KMS-11 (cell line): ENCODE data around the gene SLC49A3.

Source experiments
- H2AFZ ChIP-seq: fragments of 200-600 bp; sonication (generic); 2 replicates; pipeline ENCODE4 v1.6.1; 2016; ENCODE audit warnings: antibody characterized with exemption, mixed run types, low read depth
- H3K27ac ChIP-seq: fragments of 200-600 bp; sonication (generic); 2 replicates; pipeline ENCODE4 v1.6.1; 2016; ENCODE audit warnings: mild to moderate bottlenecking, mixed run types
- H3K27me3 ChIP-seq: fragments of 200-600 bp; sonication (generic); 2 replicates; pipeline ENCODE4 v1.6.1; 2017; ENCODE audit warnings: mild to moderate bottlenecking, low read depth, mixed run types, moderate library complexity; ENCODE audit not compliant: insufficient read depth
- H3K36me3 ChIP-seq: fragments of 200-600 bp; sonication (generic); 2 replicates; pipeline ENCODE4 v1.6.1; 2017; ENCODE audit warnings: mild to moderate bottlenecking, mixed run types; ENCODE audit not compliant: insufficient read depth
- H3K4me1 ChIP-seq: fragments of 200-600 bp; sonication (generic); 2 replicates; pipeline ENCODE4 v1.6.1; 2016; ENCODE audit warnings: mild to moderate bottlenecking, low read depth, mixed run types; ENCODE audit not compliant: poor library complexity, severe bottlenecking
- H3K4me2 ChIP-seq: fragments of 200-600 bp; sonication (generic); 2 replicates; pipeline ENCODE4 v1.7.0; 2016; ENCODE audit warnings: mild to moderate bottlenecking, mixed run types
- H3K4me3 ChIP-seq: fragments of 200-600 bp; sonication (generic); IDR thresholded peaks from 2 replicates; pipeline ENCODE4 v1.6.1; 2017; ENCODE audit warnings: low read depth, low read length, mixed read lengths; ENCODE audit not compliant: insufficient read depth
- H3K79me2 ChIP-seq: fragments of 200-600 bp; sonication (generic); 2 replicates; pipeline ENCODE4 v1.6.1; 2016; ENCODE audit warnings: low read depth, mixed run types; ENCODE audit not compliant: insufficient read depth
- H3K9ac ChIP-seq: fragments of 200-600 bp; sonication (generic); 2 replicates; pipeline ENCODE4 v1.6.1; 2016; ENCODE audit warnings: mild to moderate bottlenecking, mixed run types
- H4K20me1 ChIP-seq: fragments of 200-600 bp; sonication (generic); 2 replicates; pipeline ENCODE4 v1.6.1; 2016; ENCODE audit warnings: mild to moderate bottlenecking, mixed run types; ENCODE audit not compliant: insufficient read depth
- TF ChIP-seq, protein P1 (sequence below): fragments of 200-600 bp; sonication (generic); conservative IDR thresholded peaks from 2 replicates; pipeline ENCODE4 v1.6.1; 2017; ENCODE audit warnings: low read depth, mild to moderate bottlenecking, antibody characterized with exemption, low read length, moderate library complexity, mixed read lengths

SLC49A3 gene

DNA sequence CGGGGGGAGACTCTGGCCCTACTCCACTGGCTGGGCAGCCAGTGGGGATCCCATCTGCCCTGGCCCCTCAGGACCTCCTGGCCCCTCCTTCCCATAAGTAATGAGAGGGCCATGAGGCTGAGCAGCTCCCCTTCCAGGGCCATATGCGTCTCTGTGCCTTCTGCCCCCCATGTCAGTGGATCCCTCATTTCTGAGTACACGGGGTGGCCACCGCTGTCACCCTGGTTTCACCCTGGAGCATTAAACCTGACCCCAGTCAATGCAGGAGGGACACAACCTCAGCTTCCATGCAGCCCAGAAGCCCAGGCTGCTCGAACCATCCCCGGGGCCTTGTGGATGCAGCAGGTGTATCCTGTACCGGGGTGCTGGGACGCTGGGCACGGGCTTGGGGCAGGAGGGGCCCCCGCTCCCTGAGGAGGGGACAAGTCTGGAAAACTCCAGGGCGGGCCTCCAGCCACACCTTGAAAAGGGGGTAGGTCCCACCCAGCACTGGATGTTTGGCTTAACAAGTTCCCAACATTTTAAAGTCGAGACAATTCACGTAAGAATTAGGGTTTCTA, 39.1 kb downstream of the SLC49A3 start:
- no peak overlapping the region for H2AFZ ChIP-seq
- TF ChIP-seq, protein P1, sequence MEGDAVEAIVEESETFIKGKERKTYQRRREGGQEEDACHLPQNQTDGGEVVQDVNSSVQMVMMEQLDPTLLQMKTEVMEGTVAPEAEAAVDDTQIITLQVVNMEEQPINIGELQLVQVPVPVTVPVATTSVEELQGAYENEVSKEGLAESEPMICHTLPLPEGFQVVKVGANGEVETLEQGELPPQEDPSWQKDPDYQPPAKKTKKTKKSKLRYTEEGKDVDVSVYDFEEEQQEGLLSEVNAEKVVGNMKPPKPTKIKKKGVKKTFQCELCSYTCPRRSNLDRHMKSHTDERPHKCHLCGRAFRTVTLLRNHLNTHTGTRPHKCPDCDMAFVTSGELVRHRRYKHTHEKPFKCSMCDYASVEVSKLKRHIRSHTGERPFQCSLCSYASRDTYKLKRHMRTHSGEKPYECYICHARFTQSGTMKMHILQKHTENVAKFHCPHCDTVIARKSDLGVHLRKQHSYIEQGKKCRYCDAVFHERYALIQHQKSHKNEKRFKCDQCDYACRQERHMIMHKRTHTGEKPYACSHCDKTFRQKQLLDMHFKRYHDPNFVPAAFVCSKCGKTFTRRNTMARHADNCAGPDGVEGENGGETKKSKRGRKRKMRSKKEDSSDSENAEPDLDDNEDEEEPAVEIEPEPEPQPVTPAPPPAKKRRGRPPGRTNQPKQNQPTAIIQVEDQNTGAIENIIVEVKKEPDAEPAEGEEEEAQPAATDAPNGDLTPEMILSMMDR, result no peak

DNA sequence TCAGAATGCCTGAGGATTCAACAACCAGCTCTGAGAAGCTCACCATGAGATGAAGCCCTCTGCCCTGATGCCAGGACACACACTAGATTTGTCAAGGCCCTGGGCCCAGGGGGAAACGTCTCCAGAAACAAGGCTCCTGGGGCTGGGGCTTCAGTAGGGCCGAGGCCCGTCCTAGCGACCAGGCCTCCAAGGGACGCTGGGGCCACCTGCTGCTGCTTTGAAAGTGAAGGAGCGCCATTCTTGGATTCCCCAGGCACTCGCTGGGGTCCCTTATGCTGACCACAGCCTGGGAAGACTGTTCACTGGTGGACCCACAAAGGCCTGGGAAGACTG, 39.7 kb downstream of the SLC49A3 start:
- H3K27me3 ChIP-seq, result no peaks in the 10 kb centered on the region

More for the DNA sequence above, 39.1 kb downstream of the SLC49A3 start:
- H3K27ac ChIP-seq, result no peak overlapping the region
- H3K4me2 ChIP-seq, result no peak overlapping the region
- no peaks in the 10 kb centered on the region for H3K36me3 ChIP-seq
- no peaks in the 10 kb centered on the region for H3K79me2 ChIP-seq
- H3K4me1 ChIP-seq, result no peaks in the 10 kb centered on the region
- no peaks in the 10 kb centered on the region for H3K27me3 ChIP-seq
- H3K4me3 ChIP-seq, result no peak overlapping the region
- no peak overlapping the region for H3K9ac ChIP-seq
- H4K20me1 ChIP-seq, result no peaks in the 10 kb centered on the region

DNA sequence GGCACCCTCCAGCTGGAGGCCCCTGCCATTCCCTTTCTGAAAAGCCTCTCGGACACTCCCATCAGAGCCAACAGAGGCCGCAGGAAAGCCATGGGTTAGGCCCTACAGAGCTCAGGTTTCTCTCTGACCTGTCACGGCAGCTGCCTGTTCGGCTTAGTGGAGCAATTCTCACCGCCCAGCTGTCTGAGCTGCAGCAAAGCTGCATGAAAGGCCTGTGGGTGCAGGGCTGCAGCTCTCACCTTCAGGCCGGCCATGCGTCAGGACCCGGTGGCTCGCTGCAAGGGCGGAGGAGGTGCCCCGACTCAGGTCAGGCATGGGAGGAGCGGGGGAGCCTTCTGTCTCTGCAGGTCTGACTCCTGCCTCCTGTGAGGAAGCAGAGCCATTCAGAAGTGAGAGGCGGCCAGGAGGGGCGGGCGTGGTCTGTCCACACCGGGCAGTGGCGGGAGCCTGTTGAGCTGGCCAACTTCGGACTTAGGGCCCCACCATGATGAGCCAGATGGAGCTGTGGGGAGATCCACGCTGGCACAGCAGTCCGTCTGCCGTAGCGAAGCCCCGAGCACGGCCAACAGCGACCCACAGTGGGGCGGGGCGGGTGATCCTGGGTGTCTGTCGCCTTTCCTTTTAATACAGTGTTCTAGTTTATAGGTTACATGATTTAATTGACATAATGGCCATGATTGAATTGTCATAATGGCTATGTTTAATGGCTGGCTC, 40.2 kb downstream of the SLC49A3 start:
- Histone ChIP-seq H3K27me3 (no peaks in the 10 kb centered on the region), H3K79me2 (no peaks in the 10 kb centered on the region), H3K9ac (no peak overlapping the region), H2AFZ (no peak overlapping the region), H3K36me3 (no peaks in the 10 kb centered on the region), H3K4me2 (no peak overlapping the region), H4K20me1 (no peaks in the 10 kb centered on the region), H3K27ac (no peak overlapping the region), H3K4me3 (no peak overlapping the region), H3K4me1 (no peaks in the 10 kb centered on the region)
- TF ChIP-seq, protein P1, result no peak

More for the DNA sequence above, 39.7 kb downstream of the SLC49A3 start:
- H3K4me3 ChIP-seq, result no peak overlapping the region
- TF ChIP-seq, protein P1, result no peak
- no peaks in the 10 kb centered on the region for H3K4me1 ChIP-seq
- H3K79me2 ChIP-seq, result no peaks in the 10 kb centered on the region
- H4K20me1 ChIP-seq, result no peaks in the 10 kb centered on the region
- H3K4me2 ChIP-seq, result no peak overlapping the region
- no peak overlapping the region for H3K27ac ChIP-seq
- no peak overlapping the region for H3K9ac ChIP-seq
- no peak overlapping the region for H2AFZ ChIP-seq
- no peaks in the 10 kb centered on the region for H3K36me3 ChIP-seq

DNA sequence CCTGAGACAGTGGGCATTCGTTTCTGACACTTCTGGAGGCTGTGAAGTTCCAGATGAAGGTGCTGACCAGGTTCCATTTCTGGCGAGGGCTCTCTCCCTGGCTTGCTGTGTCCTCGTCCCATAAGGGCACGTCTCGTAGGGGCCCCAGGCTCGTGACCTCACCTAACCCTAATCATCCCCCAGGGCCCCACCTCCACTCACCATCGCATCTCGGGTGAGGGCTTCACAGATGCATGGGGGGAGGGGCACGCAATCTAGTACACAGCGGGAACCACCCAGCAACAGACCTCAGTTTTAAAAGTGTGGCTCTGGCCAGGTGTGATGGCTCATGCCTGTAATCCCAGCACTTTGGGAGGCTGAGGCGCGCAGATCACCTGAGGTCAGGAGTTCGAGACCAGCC, 41.5 kb downstream of the SLC49A3 start:
- Histone ChIP-seq H3K4me2 (no peak overlapping the region), H3K4me3 (no peak overlapping the region), H3K9ac (no peak overlapping the region), H3K79me2 (no peaks in the 10 kb centered on the region), H3K27ac (no peak overlapping the region), H3K36me3 (no peaks in the 10 kb centered on the region), H3K27me3 (no peaks in the 10 kb centered on the region), H2AFZ (no peak overlapping the region), H4K20me1 (no peaks in the 10 kb centered on the region), H3K4me1 (no peaks in the 10 kb centered on the region)
- TF ChIP-seq, protein P1, result no peak
